Thyroid gland (tissue), 4 donors: Measurements from ENCODE around the gene PIGQ. TPM values are rescaled to one million over a fixed set of nuclear protein-coding genes. Genes with fewer than 3 reads are reported as not detected.

ENCODE experiments used
- DNase-seq, 2 donors: peaks; one replicate each; pipeline ENCODE4 v3.0.0-alpha.2; 2019
- H3K27ac ChIP-seq, 3 donors: fragments of 200-600 bp; sonication (generic); 1 replicate in 2 of 3; 2 replicates in 1 of 3; pipeline ENCODE4 v1.5.1; 2016 to 2019; ENCODE audit warnings: mild to moderate bottlenecking in 1 of 3, moderate library complexity in 1 of 3
- H3K27me3 ChIP-seq: fragments of 200-600 bp; sonication (generic); one replicate; pipeline ENCODE4 v1.5.1; 2019
- H3K36me3 ChIP-seq, 2 donors: fragments of 200-600 bp; sonication (generic); one replicate each; pipeline ENCODE4 v1.5.1; 2016 to 2019
- H3K4me1 ChIP-seq, 2 donors: fragments of 200-600 bp; sonication (generic); one replicate each; pipeline ENCODE4 v1.5.1; 2017 to 2019
- H3K4me3 ChIP-seq, 3 donors: fragments of 200-600 bp; sonication (generic); replicated peaks in 1 of 3; 1 replicate in 2 of 3; 2 replicates in 1 of 3; pipeline ENCODE4 v1.5.1; 2016; ENCODE audit warnings: mild to moderate bottlenecking in 1 of 3
- H3K9me3 ChIP-seq: fragments of 200-600 bp; sonication (generic); one replicate; pipeline ENCODE4 v1.5.1; 2017
- CTCF ChIP-seq, 6 experiments: fragments of 200-600 bp in 3 of 6; fragments of 450-650 bp in 3 of 6; sonication (generic) in 3 of 6; IDR thresholded peaks; one replicate each; pipeline ENCODE4 v1.5.1; 2016 to 2019; ENCODE audit warnings: antibody characterized with exemption in 6 of 6, mild to moderate bottlenecking in 2 of 6, inconsistent platforms in 1 of 6, moderate library complexity in 1 of 6
- POLR2A ChIP-seq, 2 donors: fragments of 450-650 bp; IDR thresholded peaks; one replicate each; pipeline ENCODE4 v1.6.1; 2017; ENCODE audit warnings: antibody characterized with exemption in 2 of 2, mild to moderate bottlenecking in 2 of 2, moderate library complexity in 1 of 2
- WGBS, 2 donors: methylation state at CpG; one replicate each; pipeline ENCODE4 v1.1.5; 2017; 5-methylcytosine and 5-hydroxymethylcytosine counted together
- intact Hi-C: fragments of 100-400 bp; cut with DNase I; formaldehyde crosslinking; loops from one replicate; pipeline ENCODE4 v1.15.1; 2023
- total RNA-seq, 4 donors: library from RNA; depleted of rRNA; stranded (reverse); fragments of >200 nt; gene quantifications; one replicate each; pipeline ENCODE4 v1.2.3, GENCODE V29; 2016

Gene PIGQ
- total RNA-seq, 4 donors from 2014 or later, result 69.6 to 125 (median 108) TPM

GRCh38 chr16:625117-625976 lies 55.6 kb downstream of the PIGQ start:
- DNase-seq, result no peak
- TF ChIP-seq POLR2A (IDR thresholded peaks at IDR 0.05), result no peak
- no peak for TF ChIP-seq CTCF (IDR thresholded peaks at IDR 0.05)
- intact Hi-C loops, result no loop called here
- peaks cover 0 to 11% of the 10 kb centered on the region in 2 donors for H3K4me1 ChIP-seq
- 94 to 99% methylated on average over 10 to 11 of the region's 37 CpGs for WGBS, 2 donors
- no peaks in the 10 kb centered on the region for H3K27me3 ChIP-seq
- peaks cover 5 to 7% of the 10 kb centered on the region in 2 donors for H3K36me3 ChIP-seq
- H3K4me3 ChIP-seq, result no peak overlapping the region
- H3K27ac ChIP-seq, result no peak overlapping the region
- no peaks in the 10 kb centered on the region for H3K9me3 ChIP-seq

- DNase-seq, result no peak
- no peak for TF ChIP-seq POLR2A (IDR thresholded peaks at IDR 0.05)
- no peak for TF ChIP-seq CTCF (IDR thresholded peaks at IDR 0.05)
- Histone ChIP-seq H3K4me3 (no peak overlapping the region), H3K27ac (no peak overlapping the region), H3K9me3 (no peaks in the 10 kb centered on the region), H3K36me3 (peaks cover 5 to 7% of the 10 kb centered on the region in 2 donors), H3K27me3 (no peaks in the 10 kb centered on the region), H3K4me1 (peaks cover 5 to 19% of the 10 kb centered on the region in 2 donors)
- intact Hi-C loops, result no loop called here
- 93 to 96% methylated on average over 22 to 26 of the region's 35 CpGs for WGBS, 2 donors
These were observed 56.4 kb downstream of the PIGQ start for GRCh38 chr16:625977-626765.

GRCh38 chr16:626787-627453 lies 57.2 kb downstream of the PIGQ start:
- no peak overlapping the region for H3K27ac ChIP-seq
- intact Hi-C loops, result no loop called here
- peaks cover 5 to 7% of the 10 kb centered on the region in 2 donors for H3K36me3 ChIP-seq
- no peak for TF ChIP-seq POLR2A (IDR thresholded peaks at IDR 0.05)
- no peak for TF ChIP-seq CTCF (IDR thresholded peaks at IDR 0.05)
- peaks cover 7 to 16% of the 10 kb centered on the region in 2 donors for H3K4me1 ChIP-seq
- H3K9me3 ChIP-seq, result no peaks in the 10 kb centered on the region
- 92 to 94% methylated on average over 22 to 25 of the region's 29 CpGs for WGBS, 2 donors
- no peak for DNase-seq
- H3K27me3 ChIP-seq, result no peaks in the 10 kb centered on the region
- no peak overlapping the region for H3K4me3 ChIP-seq

- Histone ChIP-seq H3K4me1 (peaks cover 7 to 14% of the 10 kb centered on the region in 2 donors), H3K9me3 (no peaks in the 10 kb centered on the region), H3K27me3 (no peaks in the 10 kb centered on the region), H3K36me3 (peaks cover 5 to 7% of the 10 kb centered on the region in 2 donors), H3K4me3 (no peak overlapping the region), H3K27ac (no peak overlapping the region)
- TF ChIP-seq POLR2A (IDR thresholded peaks at IDR 0.05), result no peak
- TF ChIP-seq CTCF (IDR thresholded peaks at IDR 0.05), result no peak
- 75 to 84% methylated on average over 13 to 36 of the region's 50 CpGs for WGBS, 2 donors
- intact Hi-C loops, result no loop called here
- peak; percentile 70 to 79 for DNase-seq
These were observed 57.9 kb downstream of the PIGQ start for GRCh38 chr16:627454-628239.
